H1 (cell line): ENCODE results near the gene NQO2. TPM values are rescaled to one million over a fixed set of nuclear protein-coding genes. Genes with fewer than 3 reads are reported as not detected.

ENCODE experiments used
- ASH2L ChIP-seq: fragments of 200-600, 300-600 bp; sonication (generic); IDR thresholded peaks from one replicate; pipeline ENCODE4 v1.7.1; 2017; ENCODE audit warnings: low read length
- CBX8 ChIP-seq: fragments of 300-800, 300-1000 bp; sonication (generic); IDR thresholded peaks from 2 replicates; pipeline ENCODE4 v1.7.1; 2016; ENCODE audit warnings: low read depth, low read length, borderline replicate concordance
- GTF2F1 ChIP-seq: IDR thresholded peaks from 2 replicates; pipeline ENCODE4 v1.6.1; 2012; ENCODE audit warnings: low read depth, low read length, improper control_type of control experiment, borderline replicate concordance
- HDAC6 ChIP-seq: IDR thresholded peaks from one replicate; pipeline ENCODE4 v1.7.1; 2012; ENCODE audit warnings: low read depth, mild to moderate bottlenecking, inconsistent platforms, low read length, moderate library complexity
- PHF8 ChIP-seq: fragments of 200-600 bp; sonication (generic); conservative IDR thresholded peaks from 2 replicates; pipeline ENCODE4 v1.7.1; 2012; ENCODE audit warnings: low read depth, mild to moderate bottlenecking, inconsistent platforms, low read length, moderate library complexity
- RAD21 ChIP-seq, 2 experiments: IDR thresholded peaks in 1 of 2; conservative IDR thresholded peaks in 1 of 2; 2 replicates each; pipeline ENCODE4 v1.6.1; 2011; ENCODE audit warnings: low read depth in 2 of 2, low read length in 2 of 2, improper control_type of control experiment in 1 of 2, inconsistent platforms in 1 of 2, mild to moderate bottlenecking in 1 of 2, moderate library complexity in 1 of 2
- SP4 ChIP-seq: IDR thresholded peaks from 2 replicates; pipeline ENCODE4 v1.6.1; 2012; ENCODE audit warnings: low read length, inconsistent platforms
- TEAD4 ChIP-seq: IDR thresholded peaks from 2 replicates; pipeline ENCODE4 v1.6.1; 2012; ENCODE audit warnings: low read depth, low read length, inconsistent platforms, mixed read lengths
- polyA plus RNA-seq, 7 experiments: library from polyadenylated mRNA; depleted of rRNA in 3 of 7; stranded (reverse) in 5 of 7; unstranded in 2 of 7; fragments of >200 nt in 5 of 7; fragments of 200-250 nt in 2 of 7; gene quantifications; 1 replicate in 5 of 7; 2 replicates in 1 of 7; 4 replicates in 1 of 7; pipeline versions ENCODE4 v1.2.1 to v1.2.3, GENCODE V29; 2011 to 2013; ENCODE audit warnings: missing spikeins in 2 of 7, mixed read lengths in 2 of 7
- total RNA-seq: library from RNA; stranded (reverse); fragmentation: NEBNext Ultra II Directional; extraction: Animal tissue kit (Norgen Biotek cat#: 25700); gene quantifications from 2 replicates; pipeline ENCODE4 v1.2.1, GENCODE V29; 2021

The NQO2 gene
- total and polyA plus RNA-seq, 2 of the 8 experiments (the other 6 are each of a cell fraction or from before 2014, with no cell fraction given), result 135 to 168 TPM

DNA sequence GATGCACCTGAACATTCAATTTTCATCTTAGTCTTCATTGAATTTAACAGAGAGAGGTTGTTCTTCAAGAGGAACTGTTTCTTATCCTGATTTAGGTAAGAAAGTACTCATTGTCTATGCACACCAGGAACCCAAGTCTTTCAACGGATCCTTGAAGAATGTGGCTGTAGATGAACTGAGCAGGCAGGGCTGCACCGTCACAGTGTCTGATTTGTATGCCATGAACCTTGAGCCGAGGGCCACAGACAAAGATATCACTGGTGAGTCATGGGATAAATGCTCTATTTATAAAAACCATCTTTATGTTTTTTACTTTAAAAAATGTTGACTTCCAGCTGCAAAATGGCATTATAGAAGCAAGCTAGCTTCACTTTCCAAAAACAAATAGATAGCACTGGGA is 10.2 kb downstream of the NQO2 start (continued):
- TF ChIP-seq GTF2F1 (no peak), SP4 (no peak), CBX8 (no peak), TEAD4 (no peak), HDAC6 (no peak), PHF8 (no peak), ASH2L (no peak), RAD21 (IDR thresholded peaks at IDR 0.05 in 1 of 2, conservative IDR thresholded peaks at IDR 0.05 in 1 of 2; ENCODE audit: low read depth in 2 of 2, low read length in 2 of 2) (no peak)
